Parathyroid adenoma (tissue), 2 donors: ENCODE results near the gene DTNA.
"Not testable (repeated sequence)": the region's sequence is repeated elsewhere in the genome, so short reads cannot be mapped to it uniquely, and the experiment has no call there.

Experiments
- H2AFZ ChIP-seq: fragments of 300-600 bp; sonication (generic); one replicate; pipeline ENCODE4 v1.7.0; 2017; ENCODE audit warnings: antibody characterized with exemption, mild to moderate bottlenecking
- H3K27ac ChIP-seq: fragments of 300-600 bp; sonication (generic); one replicate; pipeline ENCODE4 v1.7.0; 2017
- H3K27me3 ChIP-seq: fragments of 300-600 bp; sonication (generic); one replicate; pipeline ENCODE4 v1.7.0; 2017; ENCODE audit warnings: low read length; ENCODE audit not compliant: control insufficient read depth, insufficient read depth
- H3K36me3 ChIP-seq: fragments of 300-600 bp; sonication (generic); one replicate; pipeline ENCODE4 v1.7.0; 2017; ENCODE audit warnings: low read length; ENCODE audit not compliant: control insufficient read depth, insufficient read depth
- H3K4me1 ChIP-seq: fragments of 300-600 bp; sonication (generic); one replicate; pipeline ENCODE4 v1.7.0; 2017; ENCODE audit warnings: control low read depth
- H3K4me2 ChIP-seq: fragments of 300-600 bp; sonication (generic); one replicate; pipeline ENCODE4 v1.7.0; 2017; ENCODE audit warnings: low read length
- H3K4me3 ChIP-seq: fragments of 300-600 bp; sonication (generic); one replicate; pipeline ENCODE4 v1.7.0; 2017; ENCODE audit warnings: low read depth, low read length
- H3K79me2 ChIP-seq: fragments of 300-600 bp; sonication (generic); one replicate; pipeline ENCODE4 v1.7.0; 2017; ENCODE audit warnings: control low read depth
- H3K9ac ChIP-seq: fragments of 300-600 bp; sonication (generic); one replicate; pipeline ENCODE4 v1.7.0; 2017; ENCODE audit warnings: mild to moderate bottlenecking
- H3K9me3 ChIP-seq: fragments of 300-600 bp; sonication (generic); one replicate; pipeline ENCODE4 v1.7.0; 2017; ENCODE audit warnings: low read length; ENCODE audit not compliant: control insufficient read depth
- TF ChIP-seq, protein P1 (sequence below): fragments of 300-600 bp; sonication (generic); IDR thresholded peaks from one replicate; pipeline ENCODE4 v1.7.0; 2017; ENCODE audit warnings: antibody characterized with exemption, mild to moderate bottlenecking
- donor health status: primary hyperparathyroidism.

The DTNA gene

DNA sequence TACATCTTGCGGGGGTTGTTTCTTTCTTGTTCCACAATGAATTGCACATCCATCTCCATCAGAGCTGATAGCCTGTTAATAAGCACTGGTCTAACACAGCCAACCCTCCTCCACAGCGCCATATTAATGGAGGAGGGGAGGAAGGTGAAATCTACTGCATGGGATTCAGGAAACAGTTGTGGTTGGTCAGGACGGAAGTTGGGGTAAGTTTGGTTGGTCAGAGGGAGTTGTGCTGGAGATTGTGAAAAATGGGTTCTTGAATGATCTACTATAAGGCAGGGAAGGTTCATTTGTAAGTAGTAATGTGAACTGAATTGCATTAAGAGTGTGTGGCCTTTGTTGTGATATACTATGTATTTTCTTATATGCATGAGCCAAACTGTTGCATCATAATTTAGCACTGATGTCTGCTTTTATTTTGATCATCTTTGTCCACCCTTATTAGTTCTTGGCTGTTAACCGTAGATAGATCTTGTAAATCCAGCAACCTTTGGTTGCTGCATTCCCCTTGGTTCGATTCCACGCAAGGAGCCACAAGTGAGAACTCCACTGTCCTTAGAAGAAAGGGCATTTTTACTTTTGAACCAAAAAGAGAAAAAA, 180.5 kb downstream of the DTNA start:
- Histone ChIP-seq H3K27ac (no peak overlapping the region), H3K9ac (no peak overlapping the region), H3K4me1 (no peaks in the 10 kb centered on the region), H3K79me2 (no peaks in the 10 kb centered on the region), H3K4me2 (no peak overlapping the region), H3K27me3 (no peaks in the 10 kb centered on the region), H3K9me3 (no peaks in the 10 kb centered on the region), H3K36me3 (no peaks in the 10 kb centered on the region), H3K4me3 (no peak overlapping the region), H2AFZ (no peak overlapping the region)
- TF ChIP-seq, protein P1, sequence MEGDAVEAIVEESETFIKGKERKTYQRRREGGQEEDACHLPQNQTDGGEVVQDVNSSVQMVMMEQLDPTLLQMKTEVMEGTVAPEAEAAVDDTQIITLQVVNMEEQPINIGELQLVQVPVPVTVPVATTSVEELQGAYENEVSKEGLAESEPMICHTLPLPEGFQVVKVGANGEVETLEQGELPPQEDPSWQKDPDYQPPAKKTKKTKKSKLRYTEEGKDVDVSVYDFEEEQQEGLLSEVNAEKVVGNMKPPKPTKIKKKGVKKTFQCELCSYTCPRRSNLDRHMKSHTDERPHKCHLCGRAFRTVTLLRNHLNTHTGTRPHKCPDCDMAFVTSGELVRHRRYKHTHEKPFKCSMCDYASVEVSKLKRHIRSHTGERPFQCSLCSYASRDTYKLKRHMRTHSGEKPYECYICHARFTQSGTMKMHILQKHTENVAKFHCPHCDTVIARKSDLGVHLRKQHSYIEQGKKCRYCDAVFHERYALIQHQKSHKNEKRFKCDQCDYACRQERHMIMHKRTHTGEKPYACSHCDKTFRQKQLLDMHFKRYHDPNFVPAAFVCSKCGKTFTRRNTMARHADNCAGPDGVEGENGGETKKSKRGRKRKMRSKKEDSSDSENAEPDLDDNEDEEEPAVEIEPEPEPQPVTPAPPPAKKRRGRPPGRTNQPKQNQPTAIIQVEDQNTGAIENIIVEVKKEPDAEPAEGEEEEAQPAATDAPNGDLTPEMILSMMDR = no peak

DNA sequence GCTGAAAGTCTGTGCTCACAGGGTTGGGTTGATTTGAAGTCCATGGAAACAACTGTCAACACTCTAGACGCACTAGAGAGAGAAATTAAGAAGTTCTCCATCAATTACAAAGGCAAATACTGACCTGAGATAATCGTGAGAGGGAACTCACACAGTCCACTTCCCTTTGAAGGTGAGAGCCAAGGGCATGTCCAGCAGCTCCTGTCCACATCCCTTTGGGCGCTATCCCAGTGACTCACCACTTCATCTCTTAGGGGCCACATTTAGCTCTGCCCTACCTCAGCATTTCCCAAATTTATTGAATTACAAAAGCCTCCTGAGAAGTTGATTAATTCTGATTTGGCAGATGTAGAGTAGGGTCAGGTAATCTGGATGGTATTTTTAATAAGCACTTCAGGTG, 182.3 kb downstream of the DTNA start:
- no peaks in the 10 kb centered on the region for H3K36me3 ChIP-seq
- no peak overlapping the region for H3K27ac ChIP-seq
- no peak overlapping the region for H3K4me3 ChIP-seq
- H3K9me3 ChIP-seq = no peaks in the 10 kb centered on the region
- no peak overlapping the region for H3K9ac ChIP-seq
- TF ChIP-seq, protein P1 = no peak
- H3K4me2 ChIP-seq = no peak overlapping the region
- no peaks in the 10 kb centered on the region for H3K79me2 ChIP-seq
- H2AFZ ChIP-seq = no peak overlapping the region
- H3K27me3 ChIP-seq = no peaks in the 10 kb centered on the region
- H3K4me1 ChIP-seq = no peaks in the 10 kb centered on the region

DNA sequence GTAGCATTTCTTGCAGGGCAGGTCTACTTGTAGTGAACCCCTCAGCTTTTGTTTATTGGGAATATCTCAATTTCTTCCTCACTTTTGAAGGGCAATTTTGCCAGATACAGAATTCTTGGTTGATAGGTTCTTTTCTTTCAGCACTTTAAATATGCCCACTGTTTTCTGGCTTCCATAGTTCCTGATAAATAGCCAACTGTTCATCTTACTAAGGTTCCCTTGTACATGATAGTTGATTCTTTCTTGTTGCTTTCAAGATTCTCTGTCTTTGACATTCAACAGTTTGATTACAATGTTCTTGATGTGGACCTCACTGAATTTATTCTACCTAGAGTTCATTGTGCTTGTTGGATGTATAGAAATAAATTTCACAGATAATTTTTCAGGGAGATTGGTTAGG, 183.1 kb downstream of the DTNA start:
- Histone ChIP-seq H3K27me3 (no peaks in the 10 kb centered on the region), H3K9me3 (no peaks in the 10 kb centered on the region), H3K4me1 (no peaks in the 10 kb centered on the region), H3K27ac (no peak overlapping the region), H3K4me2 (no peak overlapping the region), H3K9ac (no peak overlapping the region), H2AFZ (no peak overlapping the region), H3K79me2 (no peaks in the 10 kb centered on the region), H3K4me3 (no peak overlapping the region), H3K36me3 (no peaks in the 10 kb centered on the region)
- TF ChIP-seq, protein P1 = no peak

DNA sequence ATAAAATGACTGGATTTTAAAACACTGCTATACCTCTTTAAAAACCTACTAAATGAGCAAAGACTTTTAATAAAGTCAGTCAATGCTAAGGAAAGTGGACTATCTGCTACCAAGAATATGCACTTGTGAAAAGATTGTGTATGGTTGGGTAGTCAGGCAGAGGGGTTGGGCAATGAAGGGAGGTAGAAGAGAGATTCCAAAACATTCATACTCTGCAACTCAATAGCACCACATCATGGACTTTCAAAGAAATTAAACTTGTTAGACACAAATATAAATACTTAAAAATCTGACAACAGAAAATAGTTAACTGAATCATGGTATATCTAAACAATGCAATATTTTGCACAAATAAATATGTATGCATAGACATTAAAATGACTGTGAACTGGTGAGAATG, 191.2 kb downstream of the DTNA start:
- H3K36me3 ChIP-seq = no peaks in the 10 kb centered on the region
- H3K27me3 ChIP-seq = no peaks in the 10 kb centered on the region
- H3K9ac ChIP-seq = no peak overlapping the region
- no peak overlapping the region for H3K4me3 ChIP-seq
- H3K79me2 ChIP-seq = no peaks in the 10 kb centered on the region
- TF ChIP-seq, protein P1 = no peak
- no peak overlapping the region for H3K4me2 ChIP-seq
- H3K4me1 ChIP-seq = no peaks in the 10 kb centered on the region
- H3K9me3 ChIP-seq = no peaks in the 10 kb centered on the region
- no peak overlapping the region for H2AFZ ChIP-seq
- H3K27ac ChIP-seq = no peak overlapping the region

DNA sequence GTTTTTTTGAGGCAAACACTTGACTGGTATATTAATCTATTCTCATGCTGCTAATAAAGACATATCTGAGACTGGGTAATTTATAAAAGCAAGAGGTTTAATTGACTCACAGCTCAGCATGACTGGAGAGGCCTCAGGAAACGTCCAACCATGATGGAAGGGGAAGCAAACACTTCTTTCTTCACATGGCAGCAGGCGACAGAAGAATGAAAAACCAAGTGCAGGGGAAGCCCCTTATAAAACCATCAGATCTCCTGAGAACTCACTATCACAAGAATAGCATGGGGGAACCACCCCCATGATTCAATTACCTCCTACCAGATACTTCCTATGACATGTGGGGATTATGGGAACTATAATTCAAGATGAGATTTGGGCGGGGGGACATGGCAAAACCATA, 194.9 kb downstream of the DTNA start:
- Histone ChIP-seq H3K79me2 (no peaks in the 10 kb centered on the region), H3K27ac (no peak overlapping the region), H3K9me3 (no peaks in the 10 kb centered on the region), H3K9ac (no peak overlapping the region), H3K4me3 (no peak overlapping the region), H3K4me2 (no peak overlapping the region), H3K36me3 (no peaks in the 10 kb centered on the region), H3K27me3 (no peaks in the 10 kb centered on the region), H2AFZ (no peak overlapping the region), H3K4me1 (no peaks in the 10 kb centered on the region)
- TF ChIP-seq, protein P1 = no peak

DNA sequence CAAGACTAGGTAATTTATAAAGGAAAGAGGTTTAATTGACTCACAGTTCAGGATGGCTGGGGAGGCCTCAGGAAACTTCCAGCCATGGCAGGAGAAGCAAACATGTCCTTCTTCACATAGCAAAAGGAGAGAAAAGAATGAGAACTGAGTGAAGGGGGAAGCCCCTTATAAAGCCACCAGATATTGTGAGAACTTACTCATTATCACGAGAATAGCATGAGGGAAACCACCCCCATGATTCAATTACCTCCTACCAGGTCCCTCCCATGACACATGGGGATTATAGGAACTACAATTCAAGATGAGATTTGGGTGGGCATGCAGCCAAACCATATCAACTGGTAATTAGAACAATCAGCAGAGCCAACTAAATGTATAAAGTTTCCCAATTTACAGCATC, 196.9 kb downstream of the DTNA start:
- H2AFZ ChIP-seq, H3K9me3 ChIP-seq, H3K79me2 ChIP-seq, H3K4me3 ChIP-seq, H3K27ac ChIP-seq, H3K27me3 ChIP-seq, H3K36me3 ChIP-seq, H3K4me1 ChIP-seq, H3K9ac ChIP-seq, H3K4me2 ChIP-seq: not testable (repeated sequence)
